ENCODE measurements around the gene TBC1D25.

DNA sequence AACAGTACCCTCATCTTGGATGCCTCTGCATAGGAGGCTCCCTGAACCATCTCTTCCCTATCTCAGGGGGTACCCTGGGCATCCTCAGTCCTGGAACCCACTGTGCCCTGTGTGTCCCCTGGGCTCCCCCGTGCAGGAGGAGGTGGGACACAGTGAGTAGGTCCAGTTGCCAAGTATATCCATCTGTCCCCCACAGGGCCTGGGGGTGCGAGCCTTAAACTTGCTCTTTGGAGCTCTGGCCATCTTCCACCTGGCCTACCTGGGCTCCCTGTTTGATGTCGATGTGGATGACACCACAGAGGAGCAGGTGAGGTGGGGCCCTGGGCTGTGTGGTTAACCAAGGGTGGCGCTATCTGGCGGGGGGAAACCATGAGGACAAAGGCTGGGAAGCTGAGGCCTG is 22.5 kb upstream of the TBC1D25 start:
- TF ChIP-seq CTCF (conservative IDR thresholded peaks at IDR 0.05; ENCODE audit: low read depth in 2 of 2) (no peak), EZH2 (IDR thresholded peaks at IDR 0.05; ENCODE audit: low read depth, unreplicated experiment) (no peak), REST (IDR thresholded peaks at IDR 0.05; ENCODE audit: unreplicated experiment) (no peak), POLR2AphosphoS5 (IDR thresholded peaks at IDR 0.05; ENCODE audit: low read depth) (no peak), NANOG (IDR thresholded peaks at IDR 0.05; ENCODE audit: borderline replicate concordance) (no peak), EZH2phosphoT487 (IDR thresholded peaks at IDR 0.05; ENCODE audit: unreplicated experiment) (no peak), JUNB (IDR thresholded peaks at IDR 0.05; ENCODE audit: unreplicated experiment) (no peak), ETS1 (IDR thresholded peaks at IDR 0.05) (no peak), ZNF331 (CRISPR knock-in tag; IDR thresholded peaks at IDR 0.05; ENCODE audit: low read depth) (no peak), CREB1 (CRISPR knock-in tag; IDR thresholded peaks at IDR 0.05; ENCODE audit: low read depth) (no peak), ZNF114 (CRISPR knock-in tag; IDR thresholded peaks at IDR 0.05) (no peak), ZNF462 (CRISPR knock-in tag; IDR thresholded peaks at IDR 0.05) (no peak)

Measured in GM23338 (cell line).